Inflammatory macrophage treated with lipopolysaccharide for 1 hour (primary cell): Measurements from ENCODE around the gene CEP85L.

Source experiments
- DNase-seq, 2 donors: peaks; one replicate each; pipeline ENCODE4 v3.0.0-alpha.2; 2020 to 2022

Gene CEP85L

DNA sequence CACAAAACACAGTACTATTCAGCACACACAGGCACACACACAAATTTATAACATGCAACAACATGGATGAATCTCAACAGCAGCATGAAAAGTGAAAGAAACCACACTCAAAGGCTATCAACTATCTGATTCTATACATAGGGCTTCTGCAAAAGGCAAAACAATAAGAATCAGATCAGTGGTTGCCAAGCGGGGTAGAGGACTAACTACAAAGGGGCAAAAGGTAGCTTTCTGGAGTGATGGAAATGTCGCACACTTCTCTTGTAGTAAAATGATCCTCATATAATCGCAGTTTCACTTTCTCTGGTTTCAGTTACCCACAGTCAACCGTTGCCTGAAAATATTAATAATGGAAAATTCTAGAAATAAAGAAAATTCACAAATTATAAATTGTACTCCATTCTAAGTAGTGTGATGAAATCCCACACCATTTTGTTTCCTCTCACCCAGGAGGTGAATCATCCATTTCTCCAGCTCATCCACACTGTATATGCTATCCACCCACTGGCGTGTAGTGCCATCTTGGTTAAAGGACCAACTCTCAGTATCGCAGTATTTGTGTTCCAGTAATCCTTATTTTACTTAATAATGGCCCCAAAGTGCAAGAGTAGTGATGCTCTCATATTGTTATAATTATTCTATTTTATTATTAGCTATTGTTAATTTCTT is 116.1 kb downstream of the CEP85L start:
- DNase-seq: no peak

- DNase-seq: no peak
These were observed 120.4 kb downstream of the CEP85L start for GRCh38 chr6:118530942-118531341.

DNA sequence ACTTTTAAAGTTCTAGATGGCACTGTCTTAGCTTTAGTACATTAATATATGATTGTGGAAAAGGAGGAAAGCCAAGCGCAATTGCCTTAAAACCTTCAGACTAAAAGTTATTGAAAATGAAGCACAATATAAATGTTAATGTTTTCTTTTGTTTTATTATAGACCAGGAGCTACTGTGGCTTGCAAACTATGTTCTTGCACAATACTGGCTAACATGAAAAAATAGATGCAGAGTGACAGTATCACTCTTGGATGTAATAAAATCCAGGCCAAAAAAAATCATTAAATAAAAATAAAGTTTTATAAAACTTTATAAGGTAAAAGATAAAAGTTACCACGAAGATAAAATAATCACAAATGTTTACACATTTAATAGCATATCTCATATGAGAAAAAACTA is 121.6 kb downstream of the CEP85L start:
- no peak for DNase-seq

DNA sequence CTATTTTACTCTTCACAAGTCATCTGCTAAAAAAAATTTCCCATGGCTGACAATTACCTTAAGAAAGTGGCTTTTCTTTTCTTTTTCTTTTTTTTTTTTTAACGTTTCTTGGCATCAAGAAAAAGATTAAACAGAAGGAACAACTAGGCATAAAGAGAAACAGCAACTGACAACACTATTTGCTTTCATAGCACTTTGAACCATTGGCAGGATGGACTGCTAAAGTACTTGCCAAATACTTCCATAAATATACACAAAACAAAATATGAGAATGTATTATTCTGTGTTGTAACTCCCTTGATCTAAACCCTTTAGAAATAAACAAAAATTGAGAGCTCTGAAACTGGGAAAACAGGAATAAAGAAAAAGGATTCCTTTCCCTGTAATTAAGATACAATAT is 123.3 kb downstream of the CEP85L start:
- no peak for DNase-seq

GRCh38 chr6:118525913-118526780 is 125.2 kb downstream of the CEP85L start:
- no peak for DNase-seq

DNA sequence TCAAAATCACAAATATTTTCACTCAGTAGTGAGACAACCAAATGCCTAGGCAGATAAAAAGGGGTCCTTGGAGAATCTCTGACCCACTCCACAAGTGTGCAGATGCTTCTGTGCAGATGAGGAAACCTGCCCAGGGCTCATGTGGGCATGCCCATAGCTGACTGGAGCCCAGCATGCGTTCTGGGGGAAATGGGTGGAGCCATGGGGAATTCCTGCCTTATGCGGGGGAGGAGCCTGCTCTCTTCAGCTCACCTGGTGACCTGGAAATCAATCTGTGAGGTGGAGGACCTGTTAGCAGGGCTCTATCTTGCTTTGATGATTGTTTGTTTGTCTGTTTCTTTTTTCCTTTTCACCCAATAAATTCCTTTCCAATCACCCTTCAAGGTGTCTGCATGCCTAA is 126.7 kb downstream of the CEP85L start:
- DNase-seq: no peak

- DNase-seq: no peak
These were observed 128.2 kb downstream of the CEP85L start for GRCh38 chr6:118523216-118523615.

GRCh38 chr6:118522422-118522821 is 129.0 kb downstream of the CEP85L start:
- no peak for DNase-seq

DNA sequence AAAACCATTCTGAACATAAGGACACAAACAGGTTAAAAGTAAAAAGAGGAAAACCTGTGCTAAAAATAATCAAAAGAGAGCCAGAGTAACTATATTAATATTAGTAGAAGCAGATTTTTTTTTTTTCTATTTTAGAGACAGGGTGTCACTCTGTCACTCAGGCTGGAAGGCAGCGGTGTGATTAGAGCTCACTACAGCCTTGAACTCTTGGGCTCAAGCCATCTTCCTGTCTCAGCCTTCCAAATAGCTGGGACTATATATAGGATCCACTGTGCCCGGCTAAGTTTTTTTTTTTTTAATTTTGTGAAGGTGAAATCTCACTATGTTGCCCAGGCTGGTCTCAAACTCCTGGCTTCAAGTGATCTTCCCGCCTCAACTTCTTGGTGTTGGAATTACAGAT is 136.7 kb downstream of the CEP85L start:
- no peak for DNase-seq

DNA sequence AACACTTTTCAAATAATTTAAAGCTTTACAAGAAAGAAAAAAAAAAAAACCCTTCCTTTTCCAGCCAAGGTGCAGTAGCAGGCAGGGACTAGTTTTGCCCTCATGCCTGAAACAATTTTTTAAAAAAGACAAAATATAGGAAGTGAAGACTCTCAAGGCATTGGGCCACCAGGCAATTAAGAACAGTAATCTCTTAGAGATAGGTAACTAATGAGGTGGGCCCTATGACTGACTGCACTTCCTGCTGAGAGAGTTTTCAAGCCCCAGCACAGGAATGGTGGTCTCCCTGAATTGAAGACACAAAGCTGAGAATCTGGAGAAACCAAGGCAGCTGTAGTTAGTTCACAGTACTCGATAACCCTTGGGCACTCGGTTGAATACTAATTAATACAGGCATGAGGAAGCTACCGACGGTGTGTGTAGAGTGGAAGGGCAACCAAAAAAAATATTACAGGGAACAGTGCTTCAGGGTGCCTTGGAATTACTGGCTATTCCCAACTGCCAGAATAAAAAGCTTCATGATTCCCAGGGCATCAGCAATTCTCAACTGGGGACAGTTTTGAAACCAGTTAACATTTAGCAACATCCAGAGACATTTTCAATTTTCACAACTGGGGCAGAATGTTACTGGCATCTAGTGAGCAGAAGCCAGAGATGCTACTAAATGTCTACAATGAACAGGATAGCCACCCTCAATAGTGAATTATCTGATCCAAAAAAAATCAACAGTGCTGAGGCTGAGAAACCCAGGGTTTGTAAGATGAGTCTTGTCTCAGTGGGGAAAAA is 139.3 kb downstream of the CEP85L start:
- DNase-seq: no peak

GRCh38 chr6:118509009-118509617 is 142.3 kb downstream of the CEP85L start:
- DNase-seq: no peak

GRCh38 chr6:118507636-118508035 is 143.8 kb downstream of the CEP85L start:
- no peak for DNase-seq

DNA sequence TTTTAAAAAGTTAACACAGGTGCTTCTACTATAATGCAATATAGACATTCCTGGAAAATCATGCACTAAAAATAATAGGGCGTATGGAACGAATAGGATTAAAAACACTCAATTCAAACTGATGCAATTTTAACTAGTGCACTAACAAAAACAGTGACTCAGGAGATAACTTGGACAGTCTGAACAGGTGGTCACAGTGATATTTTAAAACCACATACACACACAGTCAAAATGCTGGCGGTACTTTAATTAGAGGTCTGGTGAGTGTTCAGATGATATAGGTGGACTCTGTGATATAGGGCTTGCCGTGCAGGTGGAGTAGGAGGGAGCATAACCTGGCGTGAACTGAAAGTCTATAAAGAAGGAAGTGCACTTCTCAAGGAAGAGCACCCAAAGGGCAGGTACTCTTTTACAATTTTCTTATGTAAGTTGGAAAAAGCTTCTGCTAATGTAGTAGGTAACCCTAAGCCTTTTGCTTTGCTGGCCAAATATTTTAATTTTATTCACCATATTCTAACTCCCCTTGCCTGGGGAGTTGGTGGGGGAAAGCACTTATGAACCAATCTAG is 145.2 kb downstream of the CEP85L start:
- DNase-seq: no peak

DNA sequence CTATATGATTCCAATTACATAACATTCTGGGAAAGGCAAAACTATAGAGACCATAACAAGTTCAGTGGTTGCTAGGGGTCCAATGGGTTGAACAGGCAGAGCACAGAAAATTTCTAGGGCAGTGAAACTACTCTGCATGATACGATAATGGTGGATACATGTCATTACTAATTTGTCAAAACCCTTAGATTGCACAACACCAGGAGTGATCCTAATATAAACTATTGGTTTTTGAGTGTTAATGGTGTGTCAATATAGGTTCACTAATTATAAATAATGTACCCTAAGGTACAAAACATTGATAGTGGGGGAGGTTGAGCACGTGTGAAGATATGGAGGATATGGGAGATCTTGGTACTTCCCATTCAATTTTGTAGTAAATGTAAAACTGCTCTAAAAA is 145.7 kb downstream of the CEP85L start:
- DNase-seq: no peak

DNA sequence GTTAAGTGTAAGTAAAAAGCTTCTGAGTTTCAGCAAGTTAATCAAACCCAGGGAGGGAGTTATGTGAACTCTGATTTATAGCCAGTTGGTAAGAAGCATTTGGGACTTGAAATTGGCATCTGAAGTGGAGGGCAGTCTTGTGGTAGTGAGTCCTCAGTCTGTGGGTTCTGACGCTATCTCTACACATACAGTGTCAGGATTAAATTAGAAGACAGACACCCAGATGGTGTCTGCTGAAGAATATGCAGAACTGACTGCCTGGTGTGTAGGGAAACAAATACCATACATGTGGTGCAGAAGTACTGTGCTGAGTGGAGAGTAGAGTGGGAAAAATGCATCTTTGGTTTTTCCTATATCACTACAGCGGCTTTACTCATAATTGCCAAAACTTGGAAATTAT is 146.8 kb downstream of the CEP85L start:
- DNase-seq: no peak

DNA sequence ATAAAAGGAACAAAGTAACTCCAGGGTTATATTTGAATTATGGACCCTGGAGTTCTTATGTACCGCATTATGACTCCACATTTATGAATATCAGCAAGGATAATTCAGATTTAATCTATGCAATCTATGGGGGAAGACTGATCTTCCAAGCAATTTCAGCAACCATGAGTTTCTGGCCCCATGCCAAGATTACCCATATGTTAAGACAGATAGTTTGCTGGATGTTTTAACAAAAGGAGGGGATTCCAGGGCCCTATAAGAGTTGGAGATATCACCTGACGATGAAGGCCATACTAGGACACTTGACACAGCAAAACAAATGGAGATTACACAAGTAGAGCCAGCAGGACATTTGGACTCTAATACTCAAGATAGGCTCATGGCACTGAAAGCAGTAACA is 149.2 kb downstream of the CEP85L start:
- DNase-seq: no peak

GRCh38 chr6:118501765-118502164 is 149.6 kb downstream of the CEP85L start:
- DNase-seq: no peak

- DNase-seq: no peak
These were observed 150.3 kb downstream of the CEP85L start for GRCh38 chr6:118501099-118501498.

DNA sequence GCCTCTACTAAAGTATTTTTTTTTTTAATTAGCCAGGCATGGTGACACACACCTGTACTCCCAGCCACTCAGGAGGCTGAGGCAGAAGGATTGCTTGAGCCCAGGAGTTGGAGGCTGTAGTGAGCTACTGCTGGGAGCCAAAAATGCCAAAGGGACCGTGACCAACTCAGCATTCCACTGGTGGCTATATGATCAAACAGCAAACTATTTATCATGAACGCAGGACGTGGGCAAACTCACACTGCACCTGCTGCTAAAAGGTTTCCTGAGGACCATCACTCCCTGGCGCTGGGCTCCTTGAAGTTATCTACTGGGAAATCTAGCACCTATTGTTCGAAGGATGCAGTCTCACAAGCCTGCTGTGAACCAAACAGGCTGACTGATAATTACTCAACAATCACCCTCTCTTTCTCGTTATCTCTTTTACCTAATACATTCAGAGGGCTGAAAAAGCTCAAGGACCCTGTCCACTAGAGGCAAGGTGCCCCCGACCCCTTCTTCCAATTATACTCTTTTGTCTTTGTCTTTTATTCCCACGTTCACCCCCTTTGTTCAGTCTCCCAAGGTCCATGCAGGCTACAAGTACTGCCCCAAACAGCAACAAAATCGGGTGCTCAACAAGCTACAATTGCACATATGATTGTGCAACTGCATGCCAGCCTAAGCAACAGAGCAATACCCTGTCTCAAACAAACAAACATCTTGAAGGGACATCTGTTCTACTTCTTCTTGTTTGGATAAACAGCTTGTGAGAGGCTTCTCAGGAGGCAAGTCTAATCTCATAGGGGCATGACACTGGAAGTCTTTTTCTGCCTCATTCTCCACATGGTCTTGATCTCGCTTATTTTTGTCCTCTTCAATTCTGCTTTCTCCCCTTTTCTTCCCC is 151.0 kb downstream of the CEP85L start:
- DNase-seq: no peak

DNA sequence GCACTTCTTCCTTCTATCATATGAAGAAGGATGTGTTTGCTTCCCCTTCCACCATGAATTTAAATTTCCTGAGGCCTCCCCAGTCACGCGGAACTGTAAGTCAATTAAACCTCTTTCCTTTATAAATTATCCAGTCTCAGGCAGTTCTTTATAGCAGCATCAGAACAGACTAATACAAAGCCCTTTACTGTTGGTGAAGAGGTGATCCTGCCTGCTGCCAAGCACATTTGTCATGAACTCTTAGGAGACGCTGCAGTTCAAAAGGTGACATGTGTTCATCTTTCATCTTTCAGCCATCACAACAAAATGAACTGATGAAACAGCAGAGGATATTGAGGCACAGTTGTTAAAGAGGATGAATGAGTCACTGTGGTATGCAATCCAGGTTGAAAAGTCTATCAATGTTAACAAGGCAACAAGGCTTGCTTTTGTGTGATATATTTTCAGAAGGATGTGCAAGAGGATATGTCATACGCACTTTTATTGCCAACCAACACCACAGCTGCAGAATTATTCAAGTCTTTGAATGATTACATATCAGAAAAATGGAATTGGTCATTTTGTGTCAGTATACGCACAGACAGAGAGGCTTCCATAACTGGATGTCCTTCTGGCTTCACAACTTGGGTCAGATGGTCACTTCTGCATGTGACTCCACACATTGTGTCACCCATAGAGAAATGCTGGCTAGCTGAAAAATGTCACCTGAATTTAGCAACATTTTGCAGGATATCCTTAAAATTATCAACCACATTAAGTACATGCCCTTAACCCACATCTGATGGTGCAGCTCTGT is 155.7 kb downstream of the CEP85L start:
- DNase-seq: no peak

DNA sequence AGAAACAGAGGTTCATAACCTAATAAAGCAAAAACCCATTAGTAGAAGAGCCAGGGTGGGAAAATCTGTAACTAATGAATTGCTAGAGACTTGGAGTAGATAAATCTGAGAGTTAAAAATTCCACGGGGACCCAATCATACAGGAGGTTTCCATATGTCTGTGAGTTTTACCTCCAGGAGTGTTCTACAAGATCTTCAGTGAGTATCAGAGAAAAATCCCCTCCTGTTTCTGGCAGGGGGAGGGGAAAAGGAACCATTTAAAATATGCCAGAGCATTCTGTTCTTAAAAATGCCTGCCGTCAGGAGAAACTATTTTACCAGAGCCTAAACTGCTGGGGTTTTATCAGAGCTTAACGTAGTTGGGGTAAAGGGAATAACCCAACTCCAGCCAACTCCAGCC is 157.3 kb downstream of the CEP85L start:
- DNase-seq: no peak
